ENCODE measurements around the gene CDK6.

CDK6 gene

DNA sequence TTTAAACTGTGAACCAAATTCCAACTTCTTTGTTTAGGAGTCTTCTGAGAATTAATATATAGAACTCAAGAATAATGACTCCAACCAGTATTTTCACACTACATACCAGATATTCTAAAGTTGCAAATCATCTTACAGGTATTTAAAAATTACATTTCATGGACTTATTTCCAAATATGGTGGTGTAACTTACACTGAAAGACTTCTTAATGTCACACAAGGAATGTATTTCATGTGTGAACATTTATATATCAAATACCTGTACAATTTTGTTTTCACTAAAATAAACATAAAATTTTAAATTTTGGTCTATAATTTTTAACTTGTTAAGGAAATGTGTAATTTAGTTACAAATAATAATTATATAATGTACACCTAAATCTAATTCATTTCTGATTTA lies 2.6 kb upstream of the CDK6 start:
- TF ChIP-seq CTCF (IDR thresholded peaks at IDR 0.05; ENCODE audit: extremely low read depth, missing control alignments) = no peak
- DNase-seq (ENCODE audit: low spot score) = no peak

GRCh38 chr7:92837000-92837749 lies 802 bp upstream of the CDK6 start:
- DNase-seq (ENCODE audit: low spot score) = no peak
- no peak for TF ChIP-seq CTCF (IDR thresholded peaks at IDR 0.05; ENCODE audit: extremely low read depth, missing control alignments)

DNA sequence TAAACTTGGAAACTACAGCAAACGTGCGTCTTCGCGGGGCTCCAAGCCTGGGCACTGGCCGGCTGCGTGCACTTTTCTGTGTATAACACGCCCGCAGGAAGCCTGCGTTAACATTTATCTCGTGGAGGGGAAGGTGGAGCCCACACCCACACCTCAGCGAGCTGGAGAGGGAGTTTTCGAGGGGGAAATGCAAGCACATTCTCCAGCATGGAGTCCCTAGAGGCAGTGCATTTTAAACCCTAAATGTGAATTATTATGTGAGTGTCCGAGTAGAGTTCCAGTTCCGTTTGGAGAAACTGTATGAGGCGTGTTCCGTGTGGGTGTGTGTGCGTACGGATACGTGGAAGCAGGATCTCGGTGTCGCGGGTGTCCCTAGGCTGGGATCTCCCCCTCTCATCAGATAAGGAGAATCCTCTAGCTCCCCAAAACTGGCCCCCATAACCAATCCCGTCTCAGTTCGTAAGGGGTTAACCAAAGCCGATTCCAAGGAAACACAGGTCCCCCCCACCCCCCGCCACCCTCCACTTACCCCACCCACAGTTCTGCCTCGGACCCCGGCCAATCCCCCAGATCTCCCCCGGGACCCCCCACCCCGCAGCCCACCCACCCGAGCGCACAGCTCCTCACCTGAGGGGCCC lies 403 bp downstream of the CDK6 start:
- peak; percentile 55 for DNase-seq (ENCODE audit: low spot score)
- no peak for TF ChIP-seq CTCF (IDR thresholded peaks at IDR 0.05; ENCODE audit: extremely low read depth, missing control alignments)

GRCh38 chr7:92835261-92835850 lies 1.0 kb downstream of the CDK6 start:
- no peak for TF ChIP-seq CTCF (IDR thresholded peaks at IDR 0.05; ENCODE audit: extremely low read depth, missing control alignments)
- DNase-seq (ENCODE audit: low spot score) = peak; percentile 72

DNA sequence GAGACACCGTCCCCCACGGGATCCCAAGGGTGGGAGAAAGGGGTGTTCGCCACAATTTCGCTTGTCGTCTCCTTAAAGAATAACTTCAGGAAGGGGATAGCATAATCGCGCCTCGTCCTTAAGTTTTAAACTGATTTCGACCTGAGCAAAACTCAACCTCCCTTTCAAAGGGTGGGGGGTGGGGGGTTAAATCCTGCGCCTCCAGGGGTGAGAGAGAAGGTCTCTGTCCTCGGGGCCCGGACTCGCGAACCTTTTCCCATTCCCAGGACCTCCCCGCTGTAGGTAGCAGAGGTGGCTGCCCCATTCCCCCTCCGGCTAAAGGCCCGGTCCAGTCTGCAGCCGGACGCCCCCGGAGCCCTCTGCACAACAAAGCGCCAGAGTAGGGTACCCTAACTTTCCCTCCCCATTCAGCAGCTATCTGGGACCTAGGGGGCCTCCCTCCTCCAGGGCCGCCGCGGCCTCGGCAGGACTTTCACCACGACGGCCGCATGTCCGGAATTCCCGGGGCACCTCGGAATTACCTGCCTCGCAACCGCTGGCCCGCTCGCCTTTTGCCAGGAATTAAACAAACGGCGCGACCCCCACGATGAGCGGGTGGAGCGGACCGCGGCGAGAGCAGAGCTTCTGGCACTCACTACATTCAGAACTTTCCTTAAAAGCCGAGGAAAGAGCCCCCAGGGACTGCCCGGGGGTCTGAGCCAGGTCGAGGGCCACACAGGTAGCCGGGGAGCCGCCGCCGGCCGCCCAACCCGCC lies 1.7 kb downstream of the CDK6 start:
- no peak for TF ChIP-seq CTCF (IDR thresholded peaks at IDR 0.05; ENCODE audit: extremely low read depth, missing control alignments)
- DNase-seq (ENCODE audit: low spot score) = peak; percentile 45

DNA sequence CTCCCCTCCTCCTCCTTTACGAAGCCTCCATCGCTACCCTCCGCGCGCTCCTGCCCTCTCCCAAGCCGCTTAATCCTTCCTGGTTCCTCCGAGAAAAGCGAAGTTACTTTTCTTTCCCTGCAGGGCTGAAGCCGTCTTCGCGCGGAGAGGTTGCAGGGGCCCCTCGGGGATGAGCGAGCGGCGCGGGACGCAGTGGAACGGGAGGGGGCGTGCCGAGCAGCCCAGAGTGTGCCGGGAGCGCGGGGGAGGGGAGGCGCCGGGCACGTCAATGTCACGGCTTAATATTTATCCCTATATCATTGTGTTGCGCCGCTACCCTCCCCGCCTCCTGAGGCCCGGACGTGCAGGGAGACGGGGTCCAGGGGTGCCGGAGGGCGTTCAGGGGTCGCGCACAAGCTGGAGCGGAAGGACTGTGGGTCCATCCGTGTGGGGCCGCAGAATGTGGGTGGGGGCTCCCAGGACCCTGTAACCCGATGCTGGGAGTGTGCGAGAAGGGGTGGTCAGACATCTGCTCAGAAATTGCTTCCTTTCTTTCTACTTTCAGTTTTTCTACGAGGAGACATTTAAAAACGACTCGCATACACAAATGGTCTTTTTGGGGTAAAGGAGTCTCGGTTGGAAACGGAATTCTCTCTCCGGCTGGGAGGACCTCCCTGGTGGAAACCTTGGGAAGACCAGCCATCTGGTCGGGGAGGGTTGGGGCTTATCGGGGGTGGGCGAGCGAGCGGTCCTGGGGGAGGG lies 2.4 kb downstream of the CDK6 start:
- peak; percentile 82 for DNase-seq (ENCODE audit: low spot score)
- TF ChIP-seq CTCF (IDR thresholded peaks at IDR 0.05; ENCODE audit: extremely low read depth, missing control alignments) = peak; percentile 64

Measured in GM20000 (cell line).